Kidney epithelial cell (primary cell): Measurements from ENCODE around the gene SIDT2. TPM values are rescaled to one million over a fixed set of nuclear protein-coding genes. Genes with fewer than 3 reads are reported as not detected.
"Not testable (repeated sequence)": the region's sequence is repeated elsewhere in the genome, so short reads cannot be mapped to it uniquely, and the experiment has no call there.

Experiments
- DNase-seq: peaks from one replicate; pipeline ENCODE4 v3.0.0-alpha.2; 2010; ENCODE audit warnings: low read depth
- H3K27me3 ChIP-seq: 2 replicates; pipeline ENCODE4 v1.6.0; 2011; ENCODE audit warnings: low read length; ENCODE audit not compliant: control insufficient read depth, insufficient read depth
- H3K36me3 ChIP-seq: 2 replicates; pipeline ENCODE4 v1.5.1; 2011; ENCODE audit warnings: low read length; ENCODE audit not compliant: control insufficient read depth, insufficient read depth
- H3K4me3 ChIP-seq: 2 replicates; pipeline ENCODE4 v1.5.1; 2011; ENCODE audit warnings: low read depth, mild to moderate bottlenecking, control low read depth, low read length
- total RNA-seq: library from RNA; depleted of rRNA; stranded (reverse); fragments of >200 nt; gene quantifications from 2 replicates; pipeline ENCODE4 v1.2.3, GENCODE V29; 2015
- TF ChIP-seq, protein P1 (sequence below): IDR thresholded peaks from 2 replicates; pipeline ENCODE4 v1.5.1; 2011; ENCODE audit warnings: mild to moderate bottlenecking, moderate library complexity, low read length, control low read depth, inconsistent platforms; ENCODE audit not compliant: insufficient read depth, poor library complexity, severe bottlenecking

Gene SIDT2
- total RNA-seq, 1 donor from 2014 or later = 14.6 TPM

GRCh38 chr11:117180661-117181585 is 2.4 kb downstream of the SIDT2 start:
- Histone ChIP-seq H3K4me3 (no peak overlapping the region), H3K27me3 (no peaks in the 10 kb centered on the region), H3K36me3 (no peaks in the 10 kb centered on the region)
- TF ChIP-seq, protein P1, sequence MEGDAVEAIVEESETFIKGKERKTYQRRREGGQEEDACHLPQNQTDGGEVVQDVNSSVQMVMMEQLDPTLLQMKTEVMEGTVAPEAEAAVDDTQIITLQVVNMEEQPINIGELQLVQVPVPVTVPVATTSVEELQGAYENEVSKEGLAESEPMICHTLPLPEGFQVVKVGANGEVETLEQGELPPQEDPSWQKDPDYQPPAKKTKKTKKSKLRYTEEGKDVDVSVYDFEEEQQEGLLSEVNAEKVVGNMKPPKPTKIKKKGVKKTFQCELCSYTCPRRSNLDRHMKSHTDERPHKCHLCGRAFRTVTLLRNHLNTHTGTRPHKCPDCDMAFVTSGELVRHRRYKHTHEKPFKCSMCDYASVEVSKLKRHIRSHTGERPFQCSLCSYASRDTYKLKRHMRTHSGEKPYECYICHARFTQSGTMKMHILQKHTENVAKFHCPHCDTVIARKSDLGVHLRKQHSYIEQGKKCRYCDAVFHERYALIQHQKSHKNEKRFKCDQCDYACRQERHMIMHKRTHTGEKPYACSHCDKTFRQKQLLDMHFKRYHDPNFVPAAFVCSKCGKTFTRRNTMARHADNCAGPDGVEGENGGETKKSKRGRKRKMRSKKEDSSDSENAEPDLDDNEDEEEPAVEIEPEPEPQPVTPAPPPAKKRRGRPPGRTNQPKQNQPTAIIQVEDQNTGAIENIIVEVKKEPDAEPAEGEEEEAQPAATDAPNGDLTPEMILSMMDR = peak; percentile 83
- DNase-seq = no peak

DNA sequence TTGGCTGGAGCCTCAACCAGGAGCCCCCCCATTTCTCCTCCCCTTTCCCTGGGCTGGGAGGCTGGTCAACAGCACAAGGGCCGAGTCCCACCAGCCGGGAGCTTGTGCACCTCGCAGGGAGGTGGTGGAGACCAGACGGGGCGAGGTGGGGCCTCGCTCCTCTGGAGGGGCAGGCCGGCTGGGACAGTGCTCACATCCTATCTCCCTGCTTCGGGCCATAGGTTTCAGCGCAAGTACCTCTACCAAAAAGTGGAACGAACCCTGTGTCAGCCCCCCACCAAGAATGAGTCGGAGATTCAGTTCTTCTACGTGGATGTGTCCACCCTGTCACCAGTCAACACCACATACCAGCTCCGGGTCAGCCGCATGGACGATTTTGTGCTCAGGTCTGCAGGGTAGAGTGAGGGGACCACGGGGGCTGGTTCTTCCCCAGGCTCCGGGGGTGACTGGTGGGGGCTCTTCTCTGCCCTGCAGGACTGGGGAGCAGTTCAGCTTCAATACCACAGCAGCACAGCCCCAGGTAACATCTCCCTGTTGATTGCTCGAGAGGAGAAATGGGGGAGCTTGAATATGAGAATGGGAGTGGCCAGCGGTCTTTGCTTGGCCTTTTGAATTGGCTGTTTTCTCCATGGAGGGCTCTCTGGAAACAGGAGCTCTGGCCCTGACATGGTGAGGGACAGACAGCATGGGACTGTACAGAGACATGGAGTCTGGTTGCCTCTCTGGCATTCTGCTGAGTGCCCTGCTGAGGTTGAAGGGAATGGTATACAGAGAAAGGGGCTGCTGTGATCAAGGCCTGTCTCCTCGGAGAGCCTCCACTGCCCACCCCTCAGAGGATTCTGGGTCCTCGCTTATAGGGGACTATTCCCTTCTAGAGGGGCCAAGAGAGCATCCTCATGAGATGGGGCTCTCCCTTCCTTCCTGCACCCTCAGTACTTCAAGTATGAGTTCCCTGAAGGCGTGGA is 3.3 kb downstream of the SIDT2 start:
- no peak for DNase-seq
- H3K4me3 ChIP-seq = no peak overlapping the region
- TF ChIP-seq, protein P1 = no peak

DNA sequence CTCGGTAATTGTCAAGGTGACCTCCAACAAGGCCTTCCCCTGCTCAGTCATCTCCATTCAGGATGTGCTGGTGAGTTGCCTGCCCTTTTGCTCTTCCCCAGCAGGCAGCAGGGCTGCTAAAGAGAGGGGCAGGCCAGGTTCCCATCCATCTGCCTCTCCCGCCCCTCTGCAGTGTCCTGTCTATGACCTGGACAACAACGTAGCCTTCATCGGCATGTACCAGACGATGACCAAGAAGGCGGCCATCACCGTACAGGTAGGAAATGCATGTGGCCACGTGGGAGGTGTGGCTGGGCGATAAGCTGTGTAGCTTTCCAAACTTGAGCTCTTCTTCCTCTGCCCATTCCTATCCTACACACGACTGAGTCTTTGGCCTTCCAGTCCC is 4.0 kb downstream of the SIDT2 start:
- Histone ChIP-seq H3K27me3 (no peaks in the 10 kb centered on the region), H3K4me3 (no peak overlapping the region), H3K36me3 (no peaks in the 10 kb centered on the region)
- DNase-seq = no peak
- TF ChIP-seq, protein P1 = no peak

More for the DNA sequence above, 3.3 kb downstream of the SIDT2 start:
- H3K27me3 ChIP-seq = no peaks in the 10 kb centered on the region
- no peaks in the 10 kb centered on the region for H3K36me3 ChIP-seq

GRCh38 chr11:117183178-117183577 is 4.6 kb downstream of the SIDT2 start:
- DNase-seq, H3K27me3 ChIP-seq, H3K4me3 ChIP-seq, H3K36me3 ChIP-seq: not testable (repeated sequence)

DNA sequence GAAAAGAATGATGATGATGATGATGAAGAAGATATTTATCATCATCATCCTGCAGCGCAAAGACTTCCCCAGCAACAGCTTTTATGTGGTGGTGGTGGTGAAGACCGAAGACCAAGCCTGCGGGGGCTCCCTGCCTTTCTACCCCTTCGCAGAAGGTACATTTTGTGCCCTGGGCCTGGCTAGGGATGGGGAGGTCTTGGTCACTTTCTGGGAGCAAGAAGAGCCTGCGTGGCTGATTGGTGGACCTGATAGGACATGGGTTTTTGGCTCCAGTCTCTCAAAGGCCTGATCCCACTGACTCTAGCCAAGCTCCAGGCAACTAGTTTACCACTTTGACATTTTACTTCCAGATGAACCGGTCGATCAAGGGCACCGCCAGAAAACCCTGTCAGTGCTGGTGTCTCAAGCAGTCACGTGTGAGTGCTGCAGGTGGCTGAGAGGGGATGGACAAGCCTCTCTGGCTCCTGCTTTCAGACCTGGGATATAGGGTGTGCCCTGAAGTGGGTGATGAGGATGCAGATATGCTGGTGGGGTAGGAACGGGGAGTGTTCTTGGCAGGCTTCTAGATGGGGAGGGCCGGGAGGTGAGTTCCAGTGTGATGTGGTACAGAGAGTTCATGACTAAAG is 5.3 kb downstream of the SIDT2 start:
- no peak for DNase-seq

More for the DNA sequence above, 5.3 kb downstream of the SIDT2 start:
- Histone ChIP-seq H3K4me3 (no peak overlapping the region), H3K36me3 (no peaks in the 10 kb centered on the region), H3K27me3 (no peaks in the 10 kb centered on the region)
- TF ChIP-seq, protein P1 = no peak
